Heart left ventricle (tissue), 16 donors: Measurements from ENCODE around the gene ALDH4A1. TPM values are rescaled to one million over a fixed set of nuclear protein-coding genes. Genes with fewer than 3 reads are reported as not detected.
A peak's percentile ranks its signal among the peaks of the same experiment; 100 is the strongest.

ENCODE experiments used
- ATAC-seq, 4 donors: fragments of 200-7000 bp; cut with Tn5 transposase; one replicate each; pipeline ENCODE4 v1.9.1; 2020 to 2022; ENCODE audit warnings: moderate library complexity in 4 of 4, mild to moderate bottlenecking in 3 of 4, moderate number of reproducible peaks in 1 of 4
- DNase-seq, 5 donors: peaks; one replicate each; pipeline ENCODE4 v3.0.0-alpha.2; 2020
- H3K27ac ChIP-seq, 12 donors: fragments of 200-600 bp; sonication (generic) in 4 of 12; one replicate each; pipeline versions ENCODE4 v1.5.0 to v1.8.0; 2016 to 2022; ENCODE audit warnings: mild to moderate bottlenecking in 2 of 12
- H3K27me3 ChIP-seq, 9 donors: fragments of 200-600 bp; sonication (generic) in 2 of 9; one replicate each; pipeline versions ENCODE4 v1.5.1 to v1.8.0; 2016 to 2022; ENCODE audit warnings: mild to moderate bottlenecking in 3 of 9
- H3K36me3 ChIP-seq, 9 donors: fragments of 200-600 bp; sonication (generic) in 2 of 9; one replicate each; pipeline versions ENCODE4 v1.5.0 to v1.8.0; 2018 to 2022; ENCODE audit warnings: mild to moderate bottlenecking in 2 of 9
- H3K4me1 ChIP-seq, 12 donors: fragments of 200-600 bp; sonication (generic) in 4 of 12; one replicate each; pipeline versions ENCODE4 v1.5.0 to v1.8.0; 2016 to 2022; ENCODE audit warnings: mild to moderate bottlenecking in 3 of 12
- H3K4me3 ChIP-seq, 12 donors: fragments of 200-600 bp; sonication (generic) in 4 of 12; one replicate each; pipeline versions ENCODE4 v1.5.0 to v1.8.0; 2017 to 2022; ENCODE audit warnings: mild to moderate bottlenecking in 9 of 12, moderate library complexity in 4 of 12
- H3K9me3 ChIP-seq, 12 donors: fragments of 200-600 bp; sonication (generic) in 4 of 12; one replicate each; pipeline versions ENCODE4 v1.5.0 to v1.8.0; 2016 to 2022; ENCODE audit warnings: mild to moderate bottlenecking in 1 of 12
- CTCF ChIP-seq, 12 donors: fragments of 200-600 bp; sonication (generic) in 4 of 12; IDR thresholded peaks; one replicate each; pipeline versions ENCODE4 v1.5.0 to v1.8.0; 2018 to 2022; ENCODE audit warnings: antibody characterized with exemption in 12 of 12, mild to moderate bottlenecking in 5 of 12
- POLR2A ChIP-seq, 2 donors: fragments of 450-650 bp; IDR thresholded peaks; one replicate each; pipeline ENCODE4 v1.6.1; 2017; ENCODE audit warnings: antibody characterized with exemption in 2 of 2, mild to moderate bottlenecking in 2 of 2, moderate library complexity in 2 of 2
- WGBS, 4 donors: extraction: QIAGEN DNeasy Blood & Tissue Kit in 2 of 4; methylation state at CpG; one replicate each; pipeline versions ENCODE4 v1.1.5 to v1.1.7; 2013 to 2018; 5-methylcytosine and 5-hydroxymethylcytosine counted together
- intact Hi-C, 10 donors: fragments of 100-400 bp; cut with DNase I; formaldehyde crosslinking; loops; one replicate each; pipeline versions ENCODE4 v1.11.1 to v1.14.2; 2022
- polyA plus RNA-seq, 2 donors: library from polyadenylated mRNA; stranded (reverse); fragments of 200-250 nt; gene quantifications; one replicate each; pipeline ENCODE4 v1.2.3, GENCODE V29; 2013
- total RNA-seq, 9 donors: library from RNA; depleted of rRNA in 2 of 9; stranded (reverse); fragments of >200 nt in 2 of 9; fragmentation: NEBNext Ultra II Directional in 3 of 9; extraction: Animal tissue kit (Norgen Biotek cat#: 25700) in 3 of 9; gene quantifications; one replicate each; pipeline versions ENCODE4 v1.1.0 to v1.2.4, GENCODE V29; 2016 to 2023
- donor health status: ischemic (EF 13 %, LVEDD 7.1; RV severe dilation, severe dysfunction).
- donor health status: healthy with polysubstance abuse.
- donor health status: DM: no; HTN: yes; CAD: no.
- donor health status: DM: no; HTN: no; CAD: no.
- donor health status: ischemic (EF 25% LVEDD 6.9; RV normal size, moderate dysfunction).
- donor health status: ischemic (EF 25% LVEDD 5.7; RV mildly dilated, moderate dysfunction).
- donor health status: healthy.
- donor health status: DM: yes; HTN: yes; CAD: no.
- donor health status: ischemic (EF 35%, LVEDD 5.7; RV mildly dilated, moderate dysfunction).
- donor health status: nonischemic (EF 11% LVEDD 7.7; RV severe dilation, severe dysfunction).
- donor health status: DM: yes; HTN: yes; CAD: no.
- donor health status: PGD.
- donor health status: ischemic (EF 29% LVEDD 5.4; RV normal size, mild dysfunction).
- donor health status: nonischemic (EF 23%, LVEDD 6.1; RV moderate dilation, normal function).

ALDH4A1 gene
- total and polyA plus RNA-seq, 11 donors: 20.8 to 57.6 (median 30.6) TPM

DNA sequence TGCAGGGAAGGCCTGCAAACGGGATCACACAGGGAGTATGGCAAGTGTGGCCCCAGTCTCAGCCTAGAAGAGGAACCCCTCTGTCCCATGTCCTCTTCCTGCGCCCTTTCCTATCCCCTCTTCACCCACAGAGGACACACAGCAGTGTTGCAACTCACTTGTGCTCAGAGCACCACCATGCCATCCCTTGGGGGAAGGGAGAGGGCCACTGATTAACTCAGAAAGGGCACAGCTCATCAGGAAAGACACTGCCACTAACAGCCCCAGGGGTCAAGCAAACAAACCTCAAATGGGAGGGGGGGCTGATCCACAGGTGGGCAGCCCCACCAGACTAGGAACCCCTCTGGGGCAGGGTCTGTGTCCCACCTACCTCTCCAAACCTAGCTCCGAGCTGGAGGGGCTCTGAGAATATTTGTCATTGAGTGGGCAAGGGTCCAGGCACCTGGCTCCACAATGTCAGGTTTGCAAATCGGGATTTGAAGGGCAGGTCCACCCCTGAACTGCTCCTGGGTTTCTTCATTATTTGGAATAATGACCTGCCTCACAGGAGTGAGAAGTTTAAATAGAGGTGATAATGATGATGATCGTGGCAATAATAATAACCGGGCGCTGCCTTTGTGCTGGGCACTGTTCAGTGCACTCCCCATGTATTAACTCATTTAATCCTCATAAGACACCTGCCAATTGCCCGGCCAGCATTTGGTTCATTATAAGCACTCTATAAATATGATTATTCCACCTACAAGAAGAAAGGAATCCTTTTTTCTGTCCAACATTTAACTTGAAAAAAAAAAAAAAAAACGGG is 1.0 kb downstream of the ALDH4A1 start:
- TF ChIP-seq CTCF (IDR thresholded peaks at IDR 0.05) (no peak), POLR2A (IDR thresholded peaks at IDR 0.05) (no peak)
- Histone ChIP-seq H3K4me3 (peak overlapping the region in 10 of 12 donors; percentile 60 to 97 (median 85)), H3K27ac (peak overlapping the region in 3 of 12 donors; percentile 89 to 95 (median 92)), H3K36me3 (peaks cover 0 to 8% (median 0%) of the 10 kb centered on the region in 9 donors), H3K4me1 (peaks cover 0 to 24% (median 13%) of the 10 kb centered on the region in 12 donors), H3K27me3 (no peaks in the 10 kb centered on the region), H3K9me3 (no peaks in the 10 kb centered on the region)
- WGBS, 4 donors: 48 to 60% (median 53%) methylated on average over 9 of the region's 9 CpGs
- intact Hi-C loops: loop anchor here in 5 of 10 donors (10.0 kb wide), 5 partner anchors 53 to 413 kb away; partner anchors contain the start of genes AKR7A2 (in 1 of the 5), IFFO2 (in 1 of the 5) and SLC66A1 (in 1 of the 5)
- no peak for DNase-seq
- ATAC-seq: no peak

- Histone ChIP-seq H3K27me3 (no peaks in the 10 kb centered on the region), H3K4me3 (no peak overlapping the region), H3K9me3 (no peaks in the 10 kb centered on the region), H3K36me3 (peaks cover 0 to 8% (median 0%) of the 10 kb centered on the region in 9 donors), H3K4me1 (peaks cover 0 to 22% (median 13%) of the 10 kb centered on the region in 12 donors), H3K27ac (no peak overlapping the region)
- intact Hi-C loops: loop anchor here in 5 of 10 donors (10.0 kb wide), 5 partner anchors 54 to 414 kb away; partner anchors contain the start of genes AKR7A2 (in 1 of the 5), IFFO2 (in 1 of the 5) and SLC66A1 (in 1 of the 5)
- ATAC-seq (no peak), DNase-seq (no peak)
- 81 to 88% (median 83%) methylated on average over 10 of the region's 10 CpGs for WGBS, 4 donors
- TF ChIP-seq POLR2A (IDR thresholded peaks at IDR 0.05) (no peak), CTCF (IDR thresholded peaks at IDR 0.05) (no peak)
Measured at GRCh38 chr1:18900303-18900841, 2.0 kb downstream of the ALDH4A1 start.

- WGBS, 4 donors: 79 to 87% (median 84%) methylated on average over 4 of the region's 4 CpGs
- Histone ChIP-seq H3K4me3 (no peak overlapping the region), H3K4me1 (peaks cover 0 to 28% (median 13%) of the 10 kb centered on the region in 12 donors), H3K36me3 (peaks cover 0 to 8% (median 0%) of the 10 kb centered on the region in 9 donors), H3K9me3 (no peaks in the 10 kb centered on the region), H3K27me3 (no peaks in the 10 kb centered on the region), H3K27ac (no peak overlapping the region)
- DNase-seq (no peak), ATAC-seq (no peak)
- TF ChIP-seq POLR2A (IDR thresholded peaks at IDR 0.05): no peak
- no peak for TF ChIP-seq CTCF (IDR thresholded peaks at IDR 0.05)
- intact Hi-C loops: loop anchor here in 5 of 10 donors (10.0 kb wide), 5 partner anchors 55 to 415 kb away; partner anchors contain the start of genes AKR7A2 (in 1 of the 5), IFFO2 (in 1 of the 5) and SLC66A1 (in 1 of the 5)
Measured at GRCh38 chr1:18899363-18900049, 2.8 kb downstream of the ALDH4A1 start.
